NCI-H1092 treated with DMSO at 0.1 percent for 48 hours (cell line): ENCODE results near the gene RAI2.

Source experiments
- DNase-seq: peaks from one replicate; lab custom pipeline; 2025; lab: John Stamatoyannopoulos, UW

RAI2 gene

GRCh38 chrX:17779434-17779833, 81.7 kb downstream of the RAI2 start:
- no peak for DNase-seq

GRCh38 chrX:17778997-17779396, 82.1 kb downstream of the RAI2 start:
- no peak for DNase-seq

- DNase-seq = no peak
These were observed 87.0 kb downstream of the RAI2 start for GRCh38 chrX:17774053-17774452.

DNA sequence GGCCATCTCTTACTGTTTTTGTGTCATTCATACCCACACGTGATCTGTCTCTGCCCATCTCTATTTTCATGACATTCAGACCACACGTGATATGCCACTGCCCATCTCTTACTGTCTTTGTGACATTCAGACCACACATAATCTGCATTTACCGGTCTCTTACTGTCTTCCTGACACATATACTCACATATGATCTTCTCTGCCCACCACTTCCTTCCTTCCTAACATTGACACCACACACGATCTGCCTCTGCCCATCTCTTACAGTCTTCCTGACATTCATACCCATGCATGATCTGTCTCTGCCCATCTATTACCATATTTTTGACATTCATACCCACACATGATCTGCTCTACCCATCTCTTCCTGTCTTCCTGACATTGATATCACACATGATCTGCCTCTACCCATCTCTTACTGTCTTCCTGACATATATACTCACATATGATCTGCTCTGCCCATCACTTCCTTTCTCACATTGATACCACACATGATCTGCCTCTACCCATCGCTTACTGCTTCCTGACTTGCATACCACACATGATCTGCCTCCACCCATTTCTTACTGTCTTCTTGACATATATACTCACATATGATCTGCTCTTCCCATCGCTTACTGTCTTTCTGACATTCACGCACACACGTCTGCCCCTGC, 87.7 kb downstream of the RAI2 start:
- DNase-seq = no peak

DNA sequence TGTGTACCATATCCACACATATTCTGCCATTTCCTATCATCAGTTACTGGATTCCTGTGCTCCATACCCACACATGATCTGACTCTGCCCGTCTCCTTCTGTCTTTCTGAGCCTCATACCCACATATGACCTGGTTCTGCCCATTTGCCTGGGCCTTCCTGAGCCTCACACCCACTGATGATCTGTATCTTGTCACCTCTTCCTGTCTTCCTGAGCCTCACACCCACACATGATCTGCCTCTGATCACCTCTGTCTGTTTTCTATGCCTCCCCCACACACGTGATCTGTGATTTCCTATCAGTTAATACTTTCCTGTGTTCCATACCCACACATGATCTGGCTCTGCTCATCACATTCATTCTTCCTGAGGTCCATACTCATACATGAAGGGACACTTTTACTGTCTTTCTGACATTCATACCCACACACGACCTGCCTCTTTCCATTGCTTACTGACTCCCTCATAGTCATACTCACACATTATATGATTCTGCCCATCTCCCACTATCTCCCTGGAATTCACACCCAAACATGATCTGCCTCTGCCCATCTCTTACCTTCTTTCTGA, 91.3 kb downstream of the RAI2 start:
- no peak for DNase-seq

DNA sequence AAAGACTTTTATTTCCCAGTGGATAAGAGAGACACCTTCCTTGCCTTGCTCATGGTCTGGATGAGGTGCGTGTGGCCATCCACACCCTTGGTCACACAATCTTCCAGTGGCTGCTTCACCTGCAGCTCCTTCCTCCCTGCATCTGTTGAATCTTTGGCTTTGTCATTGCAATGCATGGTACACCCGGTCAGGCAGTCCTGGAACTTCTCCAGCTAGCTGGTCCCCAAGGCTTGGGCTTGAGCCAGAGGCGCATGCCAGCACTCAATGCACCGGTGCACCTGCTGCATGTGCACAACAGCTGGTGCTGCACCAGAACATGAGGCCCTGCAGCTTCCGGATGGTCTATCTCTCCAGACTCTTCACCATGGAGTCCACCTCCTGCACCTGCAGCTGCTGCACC, 92.1 kb downstream of the RAI2 start:
- DNase-seq = no peak

- no peak for DNase-seq
These were observed 93.4 kb downstream of the RAI2 start for GRCh38 chrX:17767734-17768133.

GRCh38 chrX:17759990-17760389, 101.1 kb downstream of the RAI2 start:
- no peak for DNase-seq

GRCh38 chrX:17758382-17758781, 102.7 kb downstream of the RAI2 start:
- no peak for DNase-seq

GRCh38 chrX:17750436-17750835, 110.7 kb downstream of the RAI2 start:
- no peak for DNase-seq
